ENCODE measurements around the gene CDH12.
"Not testable (repeated sequence)": the region's sequence is repeated elsewhere in the genome, so short reads cannot be mapped to it uniquely, and the experiment has no call there.

The CDH12 gene

DNA sequence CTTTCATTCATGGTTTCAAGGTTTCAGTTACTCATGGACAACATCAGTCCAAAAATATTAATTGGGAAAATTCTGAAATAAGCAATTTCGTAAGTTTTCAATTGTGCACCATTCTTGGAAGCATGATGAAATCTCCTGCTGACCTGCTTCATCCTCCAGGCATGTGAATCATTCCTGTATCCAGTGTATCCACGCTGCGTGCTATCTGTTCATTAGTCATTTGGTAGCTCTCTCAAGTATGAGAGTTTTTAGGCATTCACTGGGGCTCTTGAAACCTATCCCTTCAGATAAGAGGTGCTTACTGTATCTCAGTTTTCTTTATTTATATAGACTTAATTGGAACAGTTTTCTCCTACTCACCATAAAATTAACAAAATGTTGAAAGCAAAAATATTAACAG lies 293.0 kb downstream of the CDH12 start:
- peak; percentile 83 to 84 for DNase-seq (ENCODE audit: low read depth in 2 of 2)

- no peak for DNase-seq (ENCODE audit: low read depth in 2 of 2)
These were observed 295.9 kb downstream of the CDH12 start for GRCh38 chr5:22557251-22557650.

DNA sequence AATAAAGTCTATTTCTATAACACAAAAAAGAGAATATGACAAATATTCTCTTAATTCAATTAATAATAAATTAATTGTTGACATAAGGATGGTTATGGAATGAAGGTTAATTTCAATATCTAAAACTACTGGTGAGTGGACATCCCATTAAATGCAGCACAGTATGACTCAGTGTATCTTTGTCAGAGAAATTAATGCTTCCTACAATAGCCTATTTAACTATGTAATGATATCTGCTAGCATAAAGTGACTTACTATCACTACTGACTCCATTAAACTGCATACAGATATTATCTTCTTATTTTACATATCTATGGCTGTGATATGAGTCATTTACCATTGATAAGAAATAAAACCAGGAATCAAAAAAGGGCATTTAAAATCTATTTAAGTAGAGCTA lies 298.7 kb downstream of the CDH12 start:
- no peak for DNase-seq (ENCODE audit: low read depth in 2 of 2)

DNA sequence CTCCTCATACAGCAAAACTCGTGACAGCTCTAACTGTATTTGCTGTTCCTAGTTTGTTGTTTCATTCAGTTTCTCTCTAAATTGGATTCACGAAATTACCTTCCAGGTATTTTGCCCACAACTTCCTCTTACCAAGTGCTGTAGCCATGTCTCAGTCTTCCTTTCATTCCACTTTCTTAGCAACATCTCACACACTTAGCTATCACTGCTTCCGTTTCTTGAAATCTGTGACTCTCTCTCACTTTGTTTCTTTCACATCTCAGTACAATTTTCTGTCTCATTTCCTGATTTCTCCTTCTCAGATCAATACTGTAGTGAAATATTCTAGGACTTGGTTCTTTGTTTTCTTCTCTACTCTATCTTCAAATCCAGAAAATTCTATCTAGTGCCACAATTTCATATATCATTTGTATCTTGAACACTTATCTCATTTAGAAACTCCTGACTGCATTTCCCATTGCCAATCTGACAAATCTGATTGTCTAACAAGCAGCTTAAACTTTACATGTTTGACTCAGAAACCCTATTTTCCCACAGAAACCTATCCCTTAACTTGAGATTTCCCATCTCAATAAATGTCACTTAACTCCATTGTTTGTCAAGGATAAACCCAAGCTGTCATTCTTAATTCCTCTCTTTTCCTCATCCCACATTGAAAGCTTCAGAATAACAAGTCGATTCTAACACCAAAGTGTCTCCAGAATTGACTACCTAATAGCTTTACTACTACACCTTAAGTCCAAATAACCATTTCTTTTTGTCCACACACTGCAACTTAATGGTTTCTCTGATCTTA lies 303.1 kb downstream of the CDH12 start:
- no peak for DNase-seq (ENCODE audit: low read depth in 2 of 2)

DNA sequence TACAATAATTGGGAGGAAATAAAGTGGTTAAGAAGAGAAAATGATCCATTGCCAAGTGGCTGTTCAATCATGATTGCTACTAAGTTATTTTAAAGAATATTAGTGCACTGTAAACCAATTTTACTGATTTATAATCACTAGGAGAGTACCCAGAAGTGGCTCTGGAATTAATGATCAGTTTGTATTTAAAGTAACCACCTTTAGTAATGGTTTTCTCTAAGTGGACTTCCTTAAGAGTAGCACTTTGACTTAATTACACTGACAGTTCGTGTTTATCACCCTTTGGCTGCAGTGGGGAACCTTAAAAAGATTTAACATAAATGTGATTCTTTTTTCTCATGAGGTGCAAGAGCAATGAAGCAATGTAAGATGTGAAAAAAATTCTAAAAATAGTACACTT lies 310.8 kb downstream of the CDH12 start:
- DNase-seq (ENCODE audit: low read depth in 2 of 2) = no peak

DNA sequence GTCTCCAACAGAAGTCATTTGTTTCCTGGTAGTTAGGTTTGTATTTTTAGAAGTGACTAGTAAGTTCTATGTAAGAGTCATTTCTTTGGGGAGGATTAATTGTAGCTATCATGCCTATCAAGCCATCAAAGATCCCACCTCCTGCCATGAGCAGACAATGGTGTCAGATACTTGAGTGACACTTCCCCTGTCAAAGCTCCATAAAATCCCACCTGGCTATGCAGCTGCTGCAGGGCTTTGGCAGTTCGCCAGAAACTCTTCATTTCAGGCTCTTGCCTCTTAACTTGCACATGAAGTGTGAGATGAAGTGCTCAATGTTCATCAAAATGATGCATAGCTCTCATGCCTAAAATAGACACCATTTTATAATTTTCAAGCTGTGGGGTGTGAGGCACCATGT lies 312.1 kb downstream of the CDH12 start:
- DNase-seq (ENCODE audit: low read depth in 2 of 2) = no peak

DNA sequence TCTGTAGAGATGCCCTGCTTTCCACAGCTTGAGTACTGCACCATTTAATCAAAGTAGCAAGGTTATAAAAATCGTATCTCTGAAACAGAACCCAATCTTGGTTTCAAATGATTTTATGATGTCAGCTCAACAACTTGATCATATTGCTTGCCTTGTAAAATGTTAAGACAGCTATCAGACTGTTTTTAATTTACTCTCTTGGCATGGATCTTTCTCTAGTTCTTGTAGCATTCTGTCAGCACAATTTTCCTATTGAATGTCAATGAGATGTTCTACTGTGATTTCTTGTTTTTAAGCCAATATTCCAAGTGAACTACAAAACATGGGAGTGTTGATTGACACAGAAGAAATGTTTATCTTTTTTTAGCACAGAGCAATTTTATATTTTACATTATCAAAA lies 313.4 kb downstream of the CDH12 start:
- no peak for DNase-seq (ENCODE audit: low read depth in 2 of 2)

DNA sequence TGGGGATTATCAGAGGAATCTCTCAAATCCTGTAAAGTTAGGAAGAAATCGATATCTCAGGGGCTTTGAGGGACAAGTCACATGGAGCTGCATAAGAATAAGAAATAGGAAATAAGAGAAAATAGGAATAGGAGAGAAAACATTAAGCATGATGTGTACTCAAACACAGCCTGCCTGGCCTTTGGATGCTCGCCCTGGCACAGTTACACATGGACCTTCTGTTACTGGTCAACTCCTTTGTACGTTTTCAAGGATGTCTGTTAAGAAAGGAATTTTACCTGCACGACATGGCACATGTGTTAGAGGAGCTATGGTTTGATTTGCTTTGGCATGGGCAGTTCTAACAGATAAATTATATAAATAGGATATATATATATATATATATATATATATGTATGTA lies 321.2 kb downstream of the CDH12 start:
- DNase-seq (ENCODE audit: low read depth in 2 of 2) = no peak

DNA sequence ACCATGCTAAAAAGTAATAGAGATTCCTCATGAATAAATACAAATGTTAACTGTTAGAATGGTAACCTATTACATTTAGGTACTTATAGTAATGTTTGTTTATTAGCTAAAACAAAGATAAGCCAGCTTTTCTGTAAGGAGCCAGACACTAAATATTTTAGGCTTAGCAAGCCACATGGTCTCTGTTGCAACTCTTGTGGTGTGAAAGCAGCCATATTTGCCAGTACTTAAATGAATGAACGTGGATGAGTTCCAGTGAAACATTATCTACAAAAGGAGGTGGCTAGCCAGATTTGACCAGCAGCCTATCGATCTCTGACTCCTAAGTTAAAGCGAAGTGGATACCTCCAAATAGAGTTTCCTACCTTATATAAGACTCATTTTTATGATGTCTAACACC lies 331.6 kb downstream of the CDH12 start:
- DNase-seq (ENCODE audit: low read depth in 2 of 2) = no peak

DNA sequence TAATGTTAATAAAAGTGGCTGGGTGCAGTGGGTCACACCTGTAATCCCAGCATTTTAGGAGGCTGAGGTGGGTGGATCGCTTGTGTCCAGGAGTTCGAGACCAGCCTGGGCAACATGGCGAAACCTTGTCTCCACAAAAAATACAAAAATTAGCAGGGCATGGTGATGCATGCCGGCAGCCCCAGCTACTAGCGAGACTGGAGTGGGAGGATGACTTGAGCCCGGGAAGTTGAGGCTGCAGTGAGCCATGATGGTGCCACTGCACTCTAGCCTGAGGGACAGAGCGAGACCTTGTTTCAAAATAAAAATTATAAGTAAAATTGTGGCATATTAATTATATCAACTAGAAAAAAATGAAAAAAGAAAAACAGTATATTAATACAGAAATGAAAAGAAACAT lies 336.6 kb downstream of the CDH12 start:
- DNase-seq (ENCODE audit: low read depth in 2 of 2) = not testable (repeated sequence)

DNA sequence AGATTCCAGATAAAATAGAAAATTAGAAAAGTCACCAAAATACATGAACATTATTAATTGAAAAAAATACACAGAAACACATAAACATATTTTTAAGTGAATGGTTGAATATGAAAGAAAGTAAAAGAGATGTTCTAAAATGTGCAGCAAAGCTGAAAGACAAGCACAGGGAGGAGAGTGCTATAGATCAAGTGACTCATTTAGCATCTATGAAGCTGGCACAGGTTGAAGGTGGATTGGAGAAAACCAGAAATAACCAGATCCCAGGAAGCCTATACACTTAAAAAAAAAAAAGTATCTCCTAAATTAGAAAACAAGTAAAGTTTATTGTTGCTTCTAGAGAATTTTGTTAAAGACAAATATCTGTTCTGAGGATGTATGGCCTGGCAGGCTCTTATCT lies 338.9 kb downstream of the CDH12 start:
- DNase-seq (ENCODE audit: low read depth in 2 of 2) = no peak

DNA sequence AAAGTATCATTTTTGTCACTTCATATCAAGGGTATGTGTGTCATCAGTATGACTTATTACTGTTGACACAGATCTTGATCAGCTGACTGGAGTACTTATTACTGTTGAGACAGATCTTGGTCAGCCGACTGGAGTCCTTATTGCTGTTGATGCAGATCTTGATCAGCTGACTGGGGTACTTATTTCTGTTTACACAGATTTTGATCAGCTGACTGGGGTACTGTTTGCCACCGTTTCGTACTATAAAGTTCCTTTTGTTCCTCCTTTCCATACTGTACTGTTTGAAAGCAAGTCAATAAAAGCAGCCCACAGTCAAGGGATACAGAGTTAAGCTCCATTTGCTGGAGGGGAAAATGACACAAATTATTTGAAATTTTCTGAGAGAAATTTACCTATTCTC lies 347.3 kb downstream of the CDH12 start:
- no peak for DNase-seq (ENCODE audit: low read depth in 2 of 2)

DNA sequence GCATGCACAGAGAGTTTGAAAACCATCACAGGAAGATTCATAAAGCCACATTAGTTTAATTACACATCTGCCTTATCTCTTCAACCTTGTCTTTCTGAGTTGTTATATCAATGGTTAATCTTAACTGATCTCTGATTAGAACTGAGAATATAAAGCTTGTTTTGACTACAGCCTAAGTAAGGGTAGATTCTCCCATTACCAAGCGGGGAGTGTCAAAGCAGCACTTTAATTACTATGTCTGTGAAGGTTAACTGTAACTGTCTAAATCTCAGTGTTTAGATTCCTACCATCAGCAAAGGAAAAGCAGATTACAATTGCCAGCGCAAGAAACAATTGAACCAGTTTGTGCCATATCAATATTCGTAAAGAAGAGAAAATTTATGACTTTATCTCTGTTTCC lies 348.7 kb downstream of the CDH12 start:
- DNase-seq (ENCODE audit: low read depth in 2 of 2) = no peak

- DNase-seq (ENCODE audit: low read depth in 2 of 2) = no peak
These were observed 352.6 kb downstream of the CDH12 start for GRCh38 chr5:22500556-22500955.

GRCh38 chr5:22496666-22497065 lies 356.5 kb downstream of the CDH12 start:
- DNase-seq (ENCODE audit: low read depth in 2 of 2) = no peak

GRCh38 chr5:22495016-22495720 lies 358.0 kb downstream of the CDH12 start:
- no peak for DNase-seq (ENCODE audit: low read depth in 2 of 2)

DNA sequence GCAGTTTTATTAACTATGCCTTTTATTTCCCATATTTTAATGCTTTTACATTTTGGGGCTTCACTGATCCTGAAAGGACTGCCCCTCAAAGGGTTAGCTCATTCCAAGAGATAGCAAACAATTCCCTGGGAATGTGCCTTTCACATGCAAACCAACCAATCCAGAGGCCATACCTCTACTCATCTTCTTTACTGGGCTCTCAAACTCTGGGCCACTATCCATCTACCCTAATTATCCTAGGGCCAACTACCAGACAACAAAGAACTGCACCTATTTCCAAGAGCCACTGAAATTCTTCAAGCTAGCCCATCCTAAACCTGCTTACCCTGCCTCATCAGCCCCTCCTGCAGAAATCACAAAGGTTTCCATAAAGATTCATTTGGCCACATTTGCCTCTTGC lies 364.7 kb downstream of the CDH12 start:
- no peak for DNase-seq (ENCODE audit: low read depth in 2 of 2)

DNA sequence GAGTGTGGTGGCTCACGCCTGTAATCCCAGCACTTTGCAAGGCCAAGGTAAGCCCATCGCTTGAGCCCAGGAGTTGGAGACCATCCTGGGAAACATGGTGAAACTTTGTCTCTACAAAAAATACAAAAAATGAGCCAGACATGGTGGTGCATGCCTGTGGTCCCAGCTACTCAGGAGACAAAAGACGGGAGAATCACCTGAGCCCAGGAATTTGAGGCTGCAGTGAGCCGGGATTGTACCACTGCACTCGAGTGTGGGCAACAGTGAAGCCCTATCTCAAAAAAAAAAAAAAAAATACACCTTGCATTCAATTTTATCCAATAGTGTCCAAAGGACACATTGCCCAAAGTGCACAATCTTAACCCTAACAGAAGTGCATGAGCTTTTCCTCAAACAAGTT lies 372.8 kb downstream of the CDH12 start:
- no peak for DNase-seq (ENCODE audit: low read depth in 2 of 2)

GRCh38 chr5:22473886-22474285 lies 379.3 kb downstream of the CDH12 start:
- no peak for DNase-seq (ENCODE audit: low read depth in 2 of 2)

DNA sequence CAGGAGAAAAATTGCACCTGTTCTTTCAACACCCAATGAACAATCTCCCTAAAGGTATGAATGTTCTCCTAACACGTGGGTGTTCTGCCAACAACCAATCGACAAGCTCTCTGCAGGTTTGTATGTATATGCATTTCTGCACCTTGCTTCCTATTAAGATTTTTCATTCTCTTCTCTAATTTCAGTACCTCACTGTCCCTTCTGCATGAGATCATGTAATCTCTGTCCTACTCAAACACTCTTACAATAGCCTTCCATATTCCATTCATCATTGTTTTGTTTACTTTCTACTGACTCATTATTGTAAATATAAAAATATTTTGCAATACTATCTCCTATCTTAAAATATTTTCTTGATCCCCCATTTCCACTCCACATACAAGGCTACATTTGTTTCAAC lies 382.0 kb downstream of the CDH12 start:
- no peak for DNase-seq (ENCODE audit: low read depth in 2 of 2)

DNA sequence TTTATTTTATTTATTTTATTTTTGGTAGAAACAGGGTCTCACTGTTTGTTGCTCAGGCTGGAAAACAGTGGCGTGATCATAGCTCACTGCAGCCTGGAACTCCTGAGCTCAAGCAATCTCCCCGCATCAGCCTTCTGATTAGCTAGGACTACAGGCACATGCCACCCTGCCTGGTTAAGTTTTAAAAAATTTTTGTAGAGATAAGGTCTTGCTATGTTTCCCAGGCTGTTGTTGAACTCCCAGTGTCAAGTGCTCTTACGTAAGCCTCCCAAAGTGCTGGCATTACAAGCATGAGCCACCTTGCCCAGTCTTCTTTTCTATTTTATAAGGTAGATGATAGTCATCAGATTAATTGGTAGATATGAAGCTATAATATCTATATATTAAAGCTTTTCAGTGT lies 382.7 kb downstream of the CDH12 start:
- DNase-seq (ENCODE audit: low read depth in 2 of 2) = no peak

DNA sequence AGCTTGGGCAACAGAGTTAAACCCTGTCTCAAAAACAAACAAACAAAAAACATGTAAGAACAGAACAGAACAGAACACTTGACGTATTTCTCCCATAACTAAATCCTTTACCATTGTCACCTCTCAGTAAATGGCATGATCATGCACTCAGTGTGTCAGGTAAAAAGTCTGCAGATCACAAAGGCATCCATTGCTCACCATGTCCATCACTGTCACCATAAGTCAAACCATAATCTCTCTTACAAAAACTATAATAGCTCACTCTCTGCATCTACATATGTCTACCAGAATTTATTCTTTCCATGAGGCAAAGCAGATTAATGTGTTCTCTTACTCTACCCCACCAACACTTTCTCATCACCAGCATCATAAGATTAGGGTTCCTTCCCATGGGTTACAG lies 387.5 kb downstream of the CDH12 start:
- no peak for DNase-seq (ENCODE audit: low read depth in 2 of 2)

GRCh38 chr5:22465177-22465576 lies 388.0 kb downstream of the CDH12 start:
- DNase-seq (ENCODE audit: low read depth in 2 of 2) = no peak

DNA sequence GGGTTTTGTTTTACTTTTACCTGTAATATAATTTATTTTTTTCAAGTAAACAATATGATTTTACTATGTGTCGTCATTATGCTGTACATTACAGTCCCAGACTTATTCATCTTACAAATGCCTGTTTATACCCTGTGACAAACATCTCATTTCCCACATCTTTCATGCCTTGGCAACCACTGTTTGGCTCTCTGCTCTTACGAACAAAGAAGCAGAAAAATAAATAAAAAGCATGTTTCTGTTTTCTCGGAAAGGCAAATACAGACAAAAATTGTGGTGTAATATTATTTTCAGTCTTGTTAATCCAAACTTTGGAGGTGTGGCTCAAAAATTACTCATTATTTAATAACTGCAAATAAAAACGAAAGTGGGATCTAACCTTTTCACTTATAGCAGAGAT lies 393.0 kb downstream of the CDH12 start:
- no peak for DNase-seq (ENCODE audit: low read depth in 2 of 2)

All from fibroblast of skin of left quadriceps (primary cell).